Hepatocyte (in vitro differentiated cells): ENCODE data around the gene TTC1. TPM values are rescaled to one million over a fixed set of nuclear protein-coding genes. Genes with fewer than 3 reads are reported as not detected.
"Not testable (repeated sequence)": the region's sequence is repeated elsewhere in the genome, so short reads cannot be mapped to it uniquely, and the experiment has no call there.

ENCODE experiments used
- DNase-seq: peaks from one replicate; pipeline ENCODE4 v3.0.0-alpha.2; 2016; ENCODE audit warnings: low spot score
- H2AFZ ChIP-seq: fragments of 200-600 bp; sonication (generic); 2 replicates; pipeline ENCODE4 v1.6.0; 2016; ENCODE audit warnings: antibody characterized with exemption, mild to moderate bottlenecking
- H3K27ac ChIP-seq: fragments of 200-600 bp; sonication (generic); 2 replicates; pipeline ENCODE4 v1.5.1; 2016; ENCODE audit warnings: mild to moderate bottlenecking
- H3K27me3 ChIP-seq: fragments of 200-600 bp; sonication (generic); 2 replicates; pipeline ENCODE4 v1.6.1; 2016
- H3K36me3 ChIP-seq: fragments of 200-600 bp; sonication (generic); replicated peaks from 2 replicates; pipeline ENCODE4 v1.5.1; 2016; ENCODE audit warnings: low read depth; ENCODE audit not compliant: insufficient read depth
- H3K4me1 ChIP-seq: fragments of 200-600 bp; sonication (generic); 2 replicates; pipeline ENCODE4 v1.5.1; 2016; ENCODE audit warnings: mild to moderate bottlenecking, moderate library complexity; ENCODE audit not compliant: insufficient read depth
- H3K4me2 ChIP-seq: fragments of 200-600 bp; sonication (generic); 2 replicates; pipeline ENCODE4 v1.6.0; 2016
- H3K4me3 ChIP-seq: fragments of 200-600 bp; sonication (generic); 2 replicates; pipeline ENCODE4 v1.5.1; 2016; ENCODE audit warnings: mild to moderate bottlenecking
- H3K79me2 ChIP-seq: fragments of 200-600 bp; sonication (generic); 2 replicates; pipeline ENCODE4 v1.6.0; 2017; ENCODE audit warnings: mild to moderate bottlenecking
- H3K9me2 ChIP-seq: fragments of 200-600 bp; sonication (generic); replicated peaks from 2 replicates; pipeline ENCODE4 v1.6.0; 2017; ENCODE audit warnings: mild to moderate bottlenecking; ENCODE audit not compliant: insufficient read depth
- H3K9me3 ChIP-seq: fragments of 200-600 bp; sonication (generic); 2 replicates; pipeline ENCODE4 v1.5.1; 2016; ENCODE audit warnings: low read depth, mild to moderate bottlenecking
- H4K20me1 ChIP-seq: fragments of 200-600 bp; sonication (generic); 2 replicates; pipeline ENCODE4 v1.6.0; 2016; ENCODE audit warnings: mild to moderate bottlenecking; ENCODE audit not compliant: insufficient read depth, poor library complexity, severe bottlenecking
- CTCF ChIP-seq: fragments of 200-600 bp; sonication (generic); IDR thresholded peaks from 2 replicates; pipeline ENCODE4 v1.5.1; 2016; ENCODE audit warnings: antibody characterized with exemption, mild to moderate bottlenecking; ENCODE audit not compliant: poor library complexity
- EZH2 ChIP-seq: fragments of 200-600 bp; sonication (generic); IDR thresholded peaks from 2 replicates; pipeline ENCODE4 v1.6.1; 2016; ENCODE audit warnings: antibody characterized with exemption, mild to moderate bottlenecking, borderline replicate concordance
- EZH2phosphoT487 ChIP-seq: fragments of 200-600 bp; sonication (generic); IDR thresholded peaks from one replicate; pipeline ENCODE4 v1.6.1; 2018; ENCODE audit warnings: antibody characterized with exemption, mild to moderate bottlenecking, low read depth, moderate library complexity; ENCODE audit not compliant: unreplicated experiment, severe bottlenecking
- WGBS: methylation state at CpG from one replicate; pipeline ENCODE4 v1.1.6; 2016; ENCODE audit warnings: low lambda C conversion rate; ENCODE audit errors: missing lambda C conversion rate; 5-methylcytosine and 5-hydroxymethylcytosine counted together
- polyA plus RNA-seq: library from polyadenylated mRNA; unstranded; fragments of >200 nt; fragmentation: Nextera tagmentation; extraction: Ambion mirVana; gene quantifications from 2 replicates; pipeline ENCODE4 v1.2.1, GENCODE V29; 2016
- total RNA-seq: library from RNA; depleted of rRNA; stranded (reverse); fragments of >200 nt; gene quantifications from 2 replicates; pipeline ENCODE4 v1.2.3, GENCODE V29; 2014

Gene TTC1
- total and polyA plus RNA-seq, 2 experiments from 2014 or later, result 46.9 to 57.3 TPM

- no peak overlapping the region for H3K4me3 ChIP-seq
- DNase-seq, result no peak
- H3K9me3 ChIP-seq, result no peaks in the 10 kb centered on the region
- no peaks in the 10 kb centered on the region for H3K4me1 ChIP-seq
- no peaks in the 10 kb centered on the region for H3K79me2 ChIP-seq
- H3K27ac ChIP-seq, result no peak overlapping the region
- H3K36me3 ChIP-seq, result no peaks in the 10 kb centered on the region
- peaks cover 13% of the 10 kb centered on the region for H3K27me3 ChIP-seq
- 76% methylated on average over 6 of the region's 6 CpGs for WGBS
- H3K9me2 ChIP-seq, result no peaks in the 10 kb centered on the region
- H4K20me1 ChIP-seq, result no peaks in the 10 kb centered on the region
- no peak overlapping the region for H2AFZ ChIP-seq
- TF ChIP-seq CTCF (no peak), EZH2phosphoT487 (no peak), EZH2 (no peak)
- H3K4me2 ChIP-seq, result no peak overlapping the region
Observed at GRCh38 chr5:159963935-159964334, 45.0 kb upstream of the TTC1 start.

- Histone ChIP-seq H3K9me3 (no peaks in the 10 kb centered on the region), H3K9me2 (no peaks in the 10 kb centered on the region), H4K20me1 (no peaks in the 10 kb centered on the region), H3K4me1 (no peaks in the 10 kb centered on the region), H2AFZ (no peak overlapping the region), H3K4me2 (no peak overlapping the region), H3K4me3 (no peak overlapping the region), H3K27ac (no peak overlapping the region), H3K36me3 (no peaks in the 10 kb centered on the region), H3K27me3 (peaks cover 23% of the 10 kb centered on the region), H3K79me2 (no peaks in the 10 kb centered on the region)
- WGBS, result 45% methylated on average over 12 of the region's 12 CpGs
- DNase-seq, result peak; percentile 76
- TF ChIP-seq CTCF (peak; percentile 74), EZH2phosphoT487 (no peak)
Observed at GRCh38 chr5:159965031-159965837, 43.7 kb upstream of the TTC1 start.

- not testable (repeated sequence) for H3K4me3 ChIP-seq, H3K36me3 ChIP-seq, DNase-seq, H3K79me2 ChIP-seq, H2AFZ ChIP-seq, H3K4me1 ChIP-seq, H4K20me1 ChIP-seq, H3K4me2 ChIP-seq, H3K27ac ChIP-seq, H3K9me3 ChIP-seq, H3K9me2 ChIP-seq
- WGBS, result 73% methylated on average over 4 of the region's 4 CpGs
- H3K27me3 ChIP-seq, result peaks cover 29% of the 10 kb centered on the region
Observed at GRCh38 chr5:159965838-159966128, 43.2 kb upstream of the TTC1 start.

- Histone ChIP-seq H4K20me1 (no peaks in the 10 kb centered on the region), H3K79me2 (no peaks in the 10 kb centered on the region)
- TF ChIP-seq EZH2, result no peak
- TF ChIP-seq EZH2phosphoT487, result no peak
- TF ChIP-seq CTCF, result no peak
Observed at GRCh38 chr5:159969966-159970365, 39.0 kb upstream of the TTC1 start.

More at GRCh38 chr5:159969966-159970365, 39.0 kb upstream of the TTC1 start:
- no peaks in the 10 kb centered on the region for H3K9me2 ChIP-seq
- no peak overlapping the region for H3K4me2 ChIP-seq
- no peaks in the 10 kb centered on the region for H3K4me1 ChIP-seq
- no peaks in the 10 kb centered on the region for H3K36me3 ChIP-seq
- DNase-seq, result no peak
- H3K27me3 ChIP-seq, result peaks cover 59% of the 10 kb centered on the region
- H3K9me3 ChIP-seq, result no peaks in the 10 kb centered on the region
- no peak overlapping the region for H3K27ac ChIP-seq
- no peak overlapping the region for H3K4me3 ChIP-seq
- no peak overlapping the region for H2AFZ ChIP-seq
